Astrocyte of the cerebellum (primary cell): ENCODE measurements around the gene VSIG8.
A peak's percentile ranks its signal among the peaks of the same experiment; 100 is the strongest.

ENCODE experiments used
- DNase-seq: peaks from one replicate; pipeline ENCODE4 v3.0.0-alpha.2; 2011; ENCODE audit warnings: low read depth
- H3K4me3 ChIP-seq: 2 replicates; pipeline ENCODE4 v1.5.1; 2011; ENCODE audit warnings: mild to moderate bottlenecking, low read depth, low read length, moderate library complexity
- CTCF ChIP-seq: IDR thresholded peaks from 2 replicates; pipeline ENCODE4 v1.5.1; 2012; ENCODE audit warnings: low read length, low read depth, moderate library complexity, mild to moderate bottlenecking; ENCODE audit errors: missing control alignments
- in situ Hi-C: cut with HindIII; loops from 2 replicates; pipeline ENCODE4 v1.10.0; 2017; ENCODE audit warnings: low sequenced_read_pairs

VSIG8 gene

GRCh38 chr1:159825564-159825963, 36.9 kb downstream of the VSIG8 start:
- no peak overlapping the region for H3K4me3 ChIP-seq
- DNase-seq: peak; percentile 8
- in situ Hi-C loops: no loop called here
- no peak for TF ChIP-seq CTCF

GRCh38 chr1:159823406-159823805, 39.1 kb downstream of the VSIG8 start:
- DNase-seq: no peak
- H3K4me3 ChIP-seq: no peak overlapping the region
- no peak for TF ChIP-seq CTCF
- in situ Hi-C loops: no loop called here

GRCh38 chr1:159821171-159821867, 41.1 kb downstream of the VSIG8 start:
- no peak for TF ChIP-seq CTCF
- H3K4me3 ChIP-seq: no peak overlapping the region
- in situ Hi-C loops: no loop called here

GRCh38 chr1:159817276-159818041, 45.0 kb downstream of the VSIG8 start:
- no peak for TF ChIP-seq CTCF
- DNase-seq: no peak
- in situ Hi-C loops: no loop called here
- H3K4me3 ChIP-seq: no peak overlapping the region

More at GRCh38 chr1:159821171-159821867, 41.1 kb downstream of the VSIG8 start:
- no peak for DNase-seq

GRCh38 chr1:159815926-159816325, 46.5 kb downstream of the VSIG8 start:
- in situ Hi-C loops: no loop called here
- no peak overlapping the region for H3K4me3 ChIP-seq
- no peak for DNase-seq
- TF ChIP-seq CTCF: no peak

- no peak for DNase-seq
- TF ChIP-seq CTCF: no peak
- no peak overlapping the region for H3K4me3 ChIP-seq
- in situ Hi-C loops: no loop called here
Observed at GRCh38 chr1:159804924-159805323, 57.5 kb downstream of the VSIG8 start.
